Cerebellar cortex (tissue), 1 donor: ENCODE data around the gene NPHP4.

ENCODE experiments used
- DNase-seq: peaks from one replicate; pipeline ENCODE4 v3.0.0-alpha.2; 2015; ENCODE audit warnings: low spot score

The NPHP4 gene

DNA sequence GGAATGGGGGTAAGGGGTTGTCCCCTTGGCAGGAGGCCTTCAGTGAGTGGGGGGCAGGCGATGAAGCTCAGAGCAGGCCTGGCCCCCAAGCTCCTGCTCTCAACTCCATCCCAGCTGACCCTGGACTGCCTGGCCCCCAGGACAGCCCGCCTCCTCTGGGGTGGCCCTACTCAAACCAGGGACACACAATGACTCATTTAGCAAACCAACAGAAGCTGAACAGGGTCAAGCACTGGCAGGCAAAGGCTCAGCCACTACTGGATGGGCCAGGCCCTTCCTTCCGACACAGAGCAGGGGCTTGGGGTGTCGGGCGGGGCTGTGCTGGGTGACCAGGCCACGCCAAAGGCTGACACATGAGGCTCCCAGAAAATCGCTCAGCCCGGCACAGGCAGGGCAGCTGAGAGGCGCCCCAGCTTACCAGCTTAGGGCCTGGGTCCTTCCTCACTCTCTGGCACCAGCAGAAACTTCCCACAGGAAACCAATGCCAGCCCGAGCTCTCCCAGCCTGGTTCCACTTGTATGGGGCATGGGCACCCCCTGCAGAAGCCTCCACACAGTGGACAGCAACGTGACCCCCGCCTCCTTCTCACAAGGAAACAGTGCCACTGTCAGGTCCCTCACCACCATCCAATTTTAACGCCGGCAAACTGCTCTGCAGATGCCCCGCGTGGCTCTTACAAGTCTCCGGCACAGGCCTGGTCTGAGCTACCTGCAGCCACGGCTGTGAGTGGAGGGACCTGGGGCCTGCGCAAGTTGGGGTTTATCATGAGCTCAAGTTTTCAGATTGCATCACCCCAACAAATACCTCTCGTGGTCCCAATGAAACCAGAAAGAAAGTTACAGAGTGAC is 114.3 kb downstream of the NPHP4 start:
- DNase-seq = no peak

DNA sequence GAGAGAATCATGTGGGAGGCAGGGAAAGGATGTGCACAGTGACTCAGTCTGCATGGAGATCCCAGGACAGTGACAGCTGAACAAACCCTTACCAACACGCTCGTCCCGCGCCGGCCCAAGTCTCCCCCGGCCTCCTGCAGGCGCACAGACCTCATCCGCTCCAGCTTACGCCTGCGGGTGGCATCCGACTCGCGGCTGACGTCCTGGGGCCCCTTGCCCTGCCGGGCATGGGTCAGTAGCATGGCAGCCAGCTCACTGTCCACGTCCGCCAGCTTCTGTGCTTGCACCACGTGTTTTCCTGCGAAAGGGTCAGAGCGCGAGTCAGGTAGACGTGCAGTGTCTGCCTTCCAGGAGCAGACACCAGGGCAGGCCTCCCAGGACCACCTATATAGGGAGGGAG is 115.2 kb downstream of the NPHP4 start:
- no peak for DNase-seq

DNA sequence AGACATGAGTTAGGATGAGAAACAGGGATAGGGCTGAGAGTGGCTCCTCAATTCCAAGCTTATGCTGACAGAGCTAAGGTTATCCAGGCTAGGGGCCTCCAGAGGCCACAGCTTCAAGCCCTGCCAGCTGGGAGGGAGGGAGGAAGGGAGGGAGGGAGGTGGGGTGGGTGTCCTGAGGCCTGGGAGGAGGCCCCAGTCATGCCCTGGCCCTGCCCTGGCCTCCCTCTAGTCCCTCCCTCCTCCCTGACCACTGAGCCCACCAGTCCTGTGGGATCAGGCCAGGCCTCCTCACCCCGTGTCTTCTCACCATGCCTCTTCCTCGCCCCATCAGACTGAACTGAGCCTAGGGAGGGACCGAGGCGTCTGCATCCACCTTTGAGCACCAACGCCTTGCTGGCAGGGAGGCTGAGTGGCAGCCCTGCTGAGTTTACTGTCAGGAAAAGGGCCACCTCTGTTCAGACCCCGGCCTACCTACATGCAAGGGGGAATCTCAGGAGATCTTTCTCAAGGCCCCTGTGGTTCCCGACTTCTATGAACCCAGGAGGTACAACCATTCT is 116.1 kb downstream of the NPHP4 start:
- no peak for DNase-seq

DNA sequence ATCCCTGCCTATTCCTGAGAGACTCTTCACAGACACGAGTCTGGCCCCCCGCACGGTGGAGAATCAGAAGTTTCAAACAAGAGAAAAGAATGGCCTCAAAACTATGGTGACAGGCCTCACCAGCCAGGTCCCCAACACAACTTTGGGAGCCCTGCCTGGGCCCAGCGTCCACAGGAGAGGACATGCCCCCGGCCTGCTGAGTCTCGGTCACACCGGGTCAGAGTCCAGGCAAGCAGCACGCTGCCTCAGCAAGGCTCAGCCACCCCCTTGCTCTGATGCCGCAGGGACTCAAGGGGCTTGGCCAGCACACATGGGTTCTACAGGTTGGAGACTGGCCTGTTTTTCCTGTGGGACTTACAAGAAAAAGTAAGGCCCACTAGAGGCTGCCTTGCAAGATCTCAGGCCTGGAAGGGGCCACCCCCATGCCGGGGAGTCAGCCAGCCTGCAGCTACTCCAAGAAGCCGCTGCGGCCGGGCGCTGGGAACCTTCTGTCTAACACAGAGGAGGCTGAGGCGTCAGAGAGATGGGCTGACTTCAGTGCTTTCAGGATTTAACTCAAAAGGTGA is 116.8 kb downstream of the NPHP4 start:
- no peak for DNase-seq

DNA sequence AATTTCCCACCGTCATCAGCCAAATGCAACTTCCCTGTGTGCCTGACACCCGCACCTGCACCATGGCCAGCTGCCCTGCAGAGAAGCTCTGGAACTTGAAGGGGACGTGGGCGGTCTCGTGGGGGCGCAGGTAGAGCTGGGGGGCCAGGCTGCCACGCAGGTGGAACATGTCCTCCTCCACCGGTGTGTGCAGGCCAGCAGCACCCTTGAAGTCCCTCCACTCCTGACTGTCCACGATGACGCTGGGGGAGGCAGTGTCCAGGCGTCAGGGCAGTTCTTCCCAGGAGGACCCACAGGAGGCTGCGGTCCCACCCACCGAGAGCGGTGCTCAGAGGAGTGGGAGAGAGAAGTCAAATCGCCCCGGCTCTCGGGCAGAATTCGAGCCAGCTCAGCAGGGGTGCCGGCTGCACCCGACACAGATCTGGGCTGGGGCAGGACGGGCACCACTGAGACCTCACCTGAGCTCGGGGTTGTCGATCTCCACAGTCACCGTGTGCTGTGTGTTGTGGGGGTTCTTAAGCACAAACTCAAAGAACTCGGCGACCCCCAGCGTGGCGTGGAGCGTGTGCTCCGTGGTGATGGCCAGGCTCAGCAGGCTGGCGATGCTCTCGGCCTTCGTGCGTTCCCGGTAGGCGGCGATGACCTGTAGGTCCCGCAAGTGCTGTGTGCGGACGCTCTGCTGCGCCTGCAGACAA is 117.7 kb downstream of the NPHP4 start:
- DNase-seq = no peak

DNA sequence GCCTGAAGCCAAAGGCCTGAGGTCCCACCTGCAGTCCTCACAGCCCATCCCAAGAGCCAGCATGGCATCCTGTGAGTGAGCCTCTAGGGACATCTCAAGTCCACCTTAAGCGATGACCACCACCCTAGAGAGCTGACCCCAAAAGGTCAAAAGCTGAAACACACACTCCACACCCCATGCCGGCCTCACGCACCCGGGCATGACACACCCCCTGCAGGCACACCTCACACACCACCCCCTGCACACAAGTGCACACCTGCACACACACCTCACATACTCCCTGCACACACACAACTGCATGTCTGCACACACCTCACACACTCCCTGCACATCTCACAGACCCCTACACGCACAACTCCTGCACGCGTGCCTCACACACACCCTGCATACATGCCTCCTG is 118.7 kb downstream of the NPHP4 start:
- no peak for DNase-seq

DNA sequence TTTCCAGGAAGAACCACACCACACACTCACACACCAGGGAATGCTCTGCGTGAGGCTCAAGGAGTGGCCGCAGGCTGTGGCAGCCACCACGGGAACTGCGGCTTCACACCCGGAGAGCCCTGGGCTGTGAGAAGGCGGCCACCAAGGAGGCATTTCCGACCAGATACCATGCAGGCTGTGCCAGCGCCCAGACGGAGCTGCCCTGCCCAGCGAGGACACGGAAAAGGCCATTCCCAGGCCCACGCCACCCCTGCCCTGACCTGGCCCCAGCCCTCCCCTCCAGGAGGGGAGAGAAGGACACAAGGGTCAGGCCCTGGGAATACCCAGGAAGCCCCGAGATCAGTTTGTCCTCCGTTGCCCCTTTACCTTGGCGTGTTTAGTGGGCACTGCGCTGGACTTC is 119.3 kb downstream of the NPHP4 start:
- DNase-seq = no peak

DNA sequence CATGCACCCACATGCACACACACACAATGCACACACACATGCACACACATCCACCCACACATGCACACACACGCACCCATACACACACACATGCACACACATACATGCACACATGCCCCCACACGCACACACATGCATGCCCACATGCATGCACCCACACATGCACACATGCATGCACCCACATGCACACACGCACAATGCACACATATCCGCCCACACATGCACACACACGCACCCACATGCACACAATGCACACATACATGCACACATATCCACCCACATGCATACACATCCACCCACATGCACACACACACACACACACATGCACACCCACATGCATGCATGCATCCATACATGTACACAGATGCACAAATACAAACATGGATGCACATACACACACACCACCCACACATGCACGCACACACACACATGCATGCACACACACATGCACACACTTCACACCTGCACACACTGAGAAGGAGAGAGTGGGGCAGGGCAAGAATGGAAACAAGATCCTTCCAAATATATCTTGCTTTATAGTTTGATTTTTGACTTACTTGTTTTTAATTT is 123.2 kb downstream of the NPHP4 start:
- DNase-seq = no peak

DNA sequence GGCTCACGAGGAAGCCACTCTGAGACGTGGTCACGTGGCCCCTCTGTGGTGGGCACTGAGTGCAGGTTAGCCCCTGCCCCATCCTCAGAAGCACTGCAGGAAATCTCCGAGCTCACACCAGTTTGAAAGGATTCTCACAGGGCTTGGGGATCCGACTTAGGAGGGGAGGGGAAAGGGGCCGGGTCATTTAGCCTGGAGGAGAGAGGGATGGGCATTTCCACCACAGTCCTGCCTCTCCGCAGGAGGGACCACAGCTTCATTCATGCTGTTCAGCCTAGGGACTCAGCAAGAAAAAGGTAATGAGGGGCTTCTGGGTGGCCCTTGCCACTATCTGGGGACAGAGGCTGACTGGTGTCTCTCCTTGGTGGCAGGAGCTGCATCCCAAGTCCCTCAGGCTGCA is 126.5 kb downstream of the NPHP4 start:
- DNase-seq = no peak

DNA sequence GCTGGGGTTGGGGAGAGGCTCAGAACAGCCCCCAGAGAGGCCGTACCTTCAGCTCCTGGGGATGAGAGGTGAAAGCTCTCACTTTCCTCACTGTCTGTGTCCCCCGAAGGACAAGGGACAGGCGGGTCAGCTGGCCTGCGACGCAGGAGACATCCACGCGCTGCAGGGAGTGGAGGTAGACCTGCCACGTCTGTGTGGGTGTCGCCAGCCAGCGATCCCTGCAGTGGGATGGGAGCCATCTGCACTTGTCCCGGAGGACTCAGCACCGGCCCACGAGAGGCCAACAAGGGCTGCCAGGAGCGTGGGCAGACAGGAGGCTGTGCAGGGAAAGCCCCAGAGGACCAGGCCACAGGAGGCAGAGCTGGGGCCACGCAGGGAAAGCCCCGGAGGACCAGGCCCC is 127.2 kb downstream of the NPHP4 start:
- no peak for DNase-seq

DNA sequence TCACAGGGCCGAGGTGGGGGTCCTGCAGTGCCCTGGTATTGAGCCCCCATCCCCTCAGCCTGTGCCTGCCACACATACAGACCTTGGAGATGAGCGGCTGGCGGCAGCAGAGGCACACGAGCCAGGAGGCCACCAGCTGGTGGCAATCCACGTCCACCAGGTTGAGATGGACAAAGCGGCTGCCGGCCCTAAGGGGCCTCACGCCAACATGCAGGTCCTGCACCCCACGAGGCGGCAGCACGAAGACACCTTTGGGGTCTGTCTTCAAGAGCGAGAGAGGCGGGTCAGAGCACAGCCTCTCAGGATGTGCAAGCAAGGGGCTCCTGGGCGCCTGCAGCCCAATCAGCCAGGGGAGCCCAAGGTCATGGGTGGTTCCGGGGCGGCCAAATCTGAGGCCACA is 128.0 kb downstream of the NPHP4 start:
- DNase-seq = no peak

DNA sequence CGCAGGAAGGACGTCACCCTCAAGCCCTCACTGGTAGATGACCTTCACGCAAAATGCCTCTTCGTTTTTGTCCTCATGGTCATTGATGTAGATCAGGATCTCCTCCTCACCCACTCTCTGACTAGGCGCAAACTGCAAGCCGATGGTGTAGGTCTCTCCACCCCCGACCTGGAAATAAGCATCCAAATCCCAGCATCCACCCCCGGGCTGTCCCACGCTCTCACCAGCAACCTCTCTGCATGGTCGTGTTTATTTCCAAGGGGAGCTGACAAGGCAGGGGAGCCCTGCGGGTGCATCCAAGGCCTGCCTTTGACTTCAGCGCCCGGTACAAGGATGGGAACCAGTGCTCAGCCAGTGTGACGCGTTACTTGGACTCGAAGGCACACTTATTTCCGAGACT is 129.0 kb downstream of the NPHP4 start:
- DNase-seq = no peak

DNA sequence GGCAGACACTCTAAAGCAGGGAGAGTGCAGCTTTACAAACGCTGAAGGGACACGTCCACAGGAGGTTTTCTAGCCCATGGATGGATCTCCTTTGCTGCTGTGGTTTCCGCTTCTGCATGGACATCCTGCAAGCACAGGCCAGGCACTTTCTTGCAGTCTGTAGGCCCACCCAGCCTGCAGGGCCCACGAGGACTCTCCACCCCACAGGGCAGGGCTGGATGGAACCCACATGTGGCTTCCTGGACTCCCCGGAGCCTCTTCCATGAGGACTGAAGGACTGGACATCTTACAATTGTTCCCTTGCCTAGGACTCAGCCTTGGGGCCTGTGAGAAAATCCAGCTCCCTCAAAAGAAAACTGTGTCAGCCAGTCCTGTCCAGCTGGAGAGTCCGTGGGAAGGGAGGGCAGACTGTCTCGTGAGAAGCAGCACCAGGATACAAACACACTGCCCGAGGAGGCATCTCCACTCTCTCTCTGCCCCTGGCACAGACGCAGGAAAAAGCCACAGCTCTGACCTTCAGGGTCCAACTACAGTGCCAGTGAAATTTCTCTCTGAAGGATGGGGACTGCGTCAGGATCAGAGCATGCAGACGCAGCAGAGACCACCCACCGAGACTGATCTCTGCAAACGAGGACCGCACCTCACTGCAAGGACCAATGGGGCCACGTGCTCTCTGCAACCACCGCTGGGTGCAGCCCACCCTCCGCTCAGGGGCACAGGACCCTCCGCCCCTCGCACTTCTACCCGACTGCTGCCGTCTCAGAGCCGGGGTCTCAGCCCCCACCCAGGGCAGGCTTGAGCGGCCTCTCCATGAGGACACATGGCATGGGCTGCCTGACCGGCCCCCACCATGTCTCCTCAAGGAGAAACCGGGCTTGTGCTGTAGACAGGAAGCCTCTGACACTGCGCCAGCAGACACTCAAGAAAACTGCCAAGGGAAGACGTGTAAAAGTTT is 130.1 kb downstream of the NPHP4 start:
- no peak for DNase-seq

DNA sequence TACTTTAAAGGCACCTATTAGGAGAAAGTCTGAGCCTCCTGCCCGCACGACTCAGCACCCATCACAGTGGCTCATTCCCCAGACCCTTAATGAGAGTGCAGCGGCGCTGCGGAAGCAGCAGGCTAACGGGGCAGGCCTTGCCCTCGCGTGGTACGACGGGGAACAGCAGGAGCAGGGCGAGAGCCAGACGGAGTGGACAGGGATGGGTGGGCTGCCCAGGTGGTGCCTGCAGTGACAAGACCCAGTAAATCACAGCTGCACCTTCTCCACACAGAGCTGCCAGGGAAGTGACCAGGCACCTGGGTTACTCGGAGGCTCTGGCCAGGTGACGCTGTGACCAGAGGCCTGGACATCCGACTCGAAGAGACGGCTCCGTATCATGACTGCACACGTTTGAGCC is 131.9 kb downstream of the NPHP4 start:
- no peak for DNase-seq

DNA sequence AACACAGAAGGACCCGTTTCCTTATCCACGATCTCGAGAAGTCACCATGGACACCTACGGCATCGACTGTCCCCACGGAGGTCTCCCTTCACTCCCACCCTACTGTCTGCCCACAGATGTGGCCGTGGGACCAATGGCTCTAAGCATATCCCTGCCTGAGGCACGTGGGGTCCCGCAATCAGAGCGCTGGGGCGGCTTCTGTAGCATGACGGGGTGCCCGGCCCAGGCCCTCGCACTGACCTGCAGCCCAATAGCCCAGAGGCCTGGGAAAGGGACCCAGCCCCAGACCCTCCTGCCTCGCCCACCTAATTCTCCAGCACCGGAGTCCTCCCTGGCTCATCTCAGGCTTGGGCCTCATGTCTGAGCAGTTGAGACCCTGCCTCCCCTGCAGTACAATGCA is 132.5 kb downstream of the NPHP4 start:
- DNase-seq = no peak

DNA sequence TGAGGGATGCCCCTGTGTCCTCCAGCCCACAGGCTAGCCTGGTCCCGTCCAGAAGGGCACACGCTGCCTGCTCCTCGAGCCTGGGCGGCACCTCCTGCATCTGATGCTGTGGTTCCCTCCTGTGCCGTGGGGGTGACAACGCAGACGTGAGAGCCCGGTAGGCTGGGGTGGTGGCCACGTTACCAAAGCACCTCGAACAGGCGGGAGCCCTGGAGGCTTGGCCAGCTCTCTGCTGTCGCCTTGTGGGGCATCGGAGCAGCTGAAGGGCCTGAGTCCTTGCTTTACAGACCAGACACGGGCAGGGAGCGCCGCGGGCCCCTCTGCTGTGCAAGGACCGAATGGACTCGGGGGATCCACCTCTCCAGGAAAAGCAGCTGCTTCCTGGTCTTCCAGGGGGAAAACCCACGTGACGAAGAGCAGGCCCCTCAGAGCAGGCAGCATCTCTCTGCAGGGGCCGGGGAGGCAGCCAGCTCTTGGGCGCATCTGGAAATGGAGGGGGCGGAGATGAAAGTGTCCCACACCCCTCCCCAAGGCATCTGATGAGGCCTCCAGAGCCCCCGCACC is 133.3 kb downstream of the NPHP4 start:
- DNase-seq = no peak

DNA sequence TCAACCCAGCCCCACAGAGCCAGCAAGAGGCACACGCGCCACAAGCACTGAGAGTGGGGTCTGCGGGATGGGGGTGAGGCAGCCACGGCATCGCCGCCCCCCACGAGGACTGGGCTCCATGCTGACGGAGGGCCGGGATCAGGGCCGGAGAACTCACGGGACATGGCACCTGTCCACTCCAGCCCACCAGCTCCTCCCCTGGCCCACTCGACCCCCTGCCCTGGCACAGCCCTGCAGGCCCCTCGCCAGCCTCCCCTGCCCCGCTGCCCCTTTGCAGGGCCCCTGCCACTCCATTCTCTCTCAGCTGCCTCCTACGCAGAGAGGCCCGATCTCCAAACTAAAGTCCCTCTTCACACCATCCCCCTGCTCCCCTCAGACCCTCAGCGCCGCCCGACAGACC is 134.0 kb downstream of the NPHP4 start:
- no peak for DNase-seq

DNA sequence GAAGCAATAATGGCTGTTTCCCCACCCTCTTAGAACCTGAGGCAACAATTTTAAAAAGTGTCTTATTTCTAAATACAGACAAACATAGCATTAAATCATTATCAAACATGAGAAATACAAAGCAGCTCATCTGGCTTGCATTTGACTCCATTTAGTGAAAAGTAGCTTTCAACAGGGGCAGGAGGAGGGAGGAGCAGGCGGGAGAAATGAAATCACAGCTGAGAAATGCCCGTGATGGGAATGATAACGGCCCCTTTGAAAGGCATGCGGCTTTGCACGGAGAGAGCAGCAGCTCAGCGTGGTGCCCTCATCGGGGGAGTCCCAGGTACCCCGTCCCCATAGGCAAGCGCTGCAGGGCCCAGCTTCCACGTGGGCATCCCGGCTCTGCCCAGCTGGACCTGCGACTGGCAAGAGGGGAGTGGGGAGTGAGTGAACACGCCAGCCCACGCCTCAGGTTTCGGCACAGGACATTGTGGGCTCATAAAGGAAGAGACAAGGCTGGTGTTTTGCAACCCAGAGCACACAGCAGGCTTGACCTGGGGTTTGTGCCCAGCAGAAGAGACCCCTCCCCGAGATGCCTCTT is 134.6 kb downstream of the NPHP4 start:
- DNase-seq = no peak

DNA sequence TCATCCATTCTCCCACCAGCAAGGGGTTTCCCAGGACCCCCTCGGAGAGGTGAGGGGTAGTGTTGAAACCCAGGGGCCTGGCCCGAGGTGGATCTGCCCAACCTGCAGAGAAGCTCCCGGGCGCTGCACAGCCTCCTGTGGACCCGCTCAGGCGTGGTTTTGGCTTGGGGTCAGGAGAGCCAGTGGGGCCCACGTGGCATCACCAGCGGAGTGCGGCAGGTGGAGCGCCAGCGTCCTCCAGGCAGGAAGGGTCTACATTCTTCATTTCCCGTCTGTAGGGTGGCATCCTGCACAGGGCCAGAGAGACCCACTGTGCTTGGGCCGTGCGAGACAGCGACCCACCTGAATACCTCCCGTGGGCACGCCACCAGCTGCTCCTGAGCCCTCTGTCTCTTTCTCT is 135.2 kb downstream of the NPHP4 start:
- no peak for DNase-seq

DNA sequence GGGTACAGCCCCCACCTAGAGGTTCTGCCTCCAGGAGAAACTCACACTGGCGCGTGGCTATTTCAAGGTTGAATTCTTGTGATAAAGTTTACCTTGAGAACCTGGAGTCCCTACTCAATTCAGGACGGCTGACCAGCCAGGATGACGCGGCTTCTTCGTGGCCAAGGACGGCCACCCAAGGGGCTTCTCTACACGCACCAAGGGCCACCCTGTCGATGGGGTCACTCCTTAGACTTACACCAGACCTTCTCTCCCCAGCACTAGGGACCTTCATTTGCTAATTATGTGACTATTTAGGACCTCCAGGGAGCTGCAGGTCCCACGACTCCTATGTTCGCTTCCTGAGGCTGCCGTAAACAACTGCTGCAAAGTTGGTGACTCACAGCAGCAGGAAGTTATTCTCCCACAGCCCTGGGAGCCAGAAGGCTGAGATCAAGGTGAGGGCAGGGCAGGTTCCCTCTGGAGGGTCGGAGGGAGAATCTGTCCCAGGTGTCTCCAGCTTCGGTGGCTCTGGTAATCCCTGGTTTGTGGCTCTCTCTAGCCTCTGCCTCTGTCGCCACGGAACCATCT is 135.9 kb downstream of the NPHP4 start:
- no peak for DNase-seq
